HEK293T (cell line): Measurements from ENCODE around the gene MVD.

ENCODE experiments used
- ARNT ChIP-seq: fragments of 450-650 bp; IDR thresholded peaks from 2 replicates; pipeline ENCODE4 v1.6.1; 2017; ENCODE audit warnings: mild to moderate bottlenecking
- BHLHE40 ChIP-seq: fragments of 450-650 bp; IDR thresholded peaks from 2 replicates; pipeline ENCODE4 v1.6.1; 2016; ENCODE audit warnings: mild to moderate bottlenecking, moderate library complexity, borderline replicate concordance
- ELF4 ChIP-seq: fragments of 450-650 bp; IDR thresholded peaks from 2 replicates; pipeline ENCODE4 v1.6.1; 2017; ENCODE audit warnings: antibody characterized with exemption
- FOXA1 ChIP-seq: fragments of 450-650 bp; IDR thresholded peaks from 2 replicates; pipeline ENCODE4 v1.6.1; 2016; ENCODE audit warnings: mild to moderate bottlenecking
- FOXK2 ChIP-seq: fragments of 450-650 bp; IDR thresholded peaks from 2 replicates; pipeline ENCODE4 v1.6.1; 2016; ENCODE audit warnings: mild to moderate bottlenecking
- FOXM1 ChIP-seq: fragments of 450-650 bp; IDR thresholded peaks from 2 replicates; pipeline ENCODE4 v1.6.1; 2017; ENCODE audit warnings: mild to moderate bottlenecking, borderline replicate concordance
- L3MBTL2 ChIP-seq: fragments of 450-650 bp; conservative IDR thresholded peaks from 2 replicates; pipeline ENCODE4 v1.6.1; 2016; ENCODE audit warnings: mild to moderate bottlenecking
- SP1 ChIP-seq: fragments of 450-650 bp; IDR thresholded peaks from 2 replicates; pipeline ENCODE4 v1.6.1; 2017
- ZNF384 ChIP-seq: fragments of 450-650 bp; IDR thresholded peaks from 2 replicates; pipeline ENCODE4 v1.6.1; 2016

- TF ChIP-seq FOXA1: no peak
- no peak for TF ChIP-seq ELF4
- no peak for TF ChIP-seq FOXM1
- TF ChIP-seq SP1: no peak
- no peak for TF ChIP-seq L3MBTL2
- TF ChIP-seq FOXK2: no peak
- TF ChIP-seq ARNT: no peak
- no peak for TF ChIP-seq BHLHE40
- TF ChIP-seq ZNF384: no peak
These were observed 34.3 kb downstream of the MVD start for GRCh38 chr16:88628512-88628974.
